Pancreas (tissue), 10 donors: ENCODE data around the gene NR2F6. TPM values are rescaled to one million over a fixed set of nuclear protein-coding genes. Genes with fewer than 3 reads are reported as not detected.

Experiments used
- ATAC-seq, 4 donors: fragments of 200-7000 bp; cut with Tn5 transposase; one replicate each; pipeline versions ENCODE4 v1.8.0 to v1.9.1; 2020; ENCODE audit warnings: mild to moderate bottlenecking in 4 of 4, moderate library complexity in 4 of 4
- DNase-seq, 6 donors: peaks; one replicate each; pipeline ENCODE4 v3.0.0-alpha.2; 2020
- FAIRE-seq: peaks from 2 replicates; lab custom pipeline; 2012; peaks lifted over from hg19 to GRCh38; lab: Jason Lieb, UNC
- H3K27ac ChIP-seq, 4 donors: fragments of 200-600 bp; sonication (generic); 1 replicate in 3 of 4; 2 replicates in 1 of 4; pipeline versions ENCODE4 v1.5.0 to v1.8.0; 2020
- H3K27me3 ChIP-seq, 4 donors: fragments of 200-600 bp; one replicate each; pipeline ENCODE4 v1.8.0; 2021
- H3K36me3 ChIP-seq, 3 donors: fragments of 200-600 bp; sonication (generic) in 1 of 3; one replicate each; pipeline versions ENCODE4 v1.5.0 to v1.8.0; 2020 to 2021
- H3K4me1 ChIP-seq, 3 donors: fragments of 200-600 bp; one replicate each; pipeline ENCODE4 v1.8.0; 2021
- H3K4me3 ChIP-seq, 4 donors: fragments of 200-600 bp; sonication (generic) in 2 of 4; one replicate each; pipeline versions ENCODE4 v1.5.0 to v1.8.0; 2020 to 2021
- H3K9me3 ChIP-seq, 4 donors: fragments of 200-600 bp; one replicate each; pipeline ENCODE4 v1.8.0; 2021
- CTCF ChIP-seq, 4 donors: fragments of 200-600 bp; sonication (generic) in 3 of 4; IDR thresholded peaks; one replicate each; pipeline versions ENCODE4 v1.5.0 to v1.8.0; 2021; ENCODE audit warnings: antibody characterized with exemption in 4 of 4
- WGBS, 2 donors: extraction: QIAGEN DNeasy Blood & Tissue Kit; methylation state at CpG; one replicate each; pipeline ENCODE4 v1.1.7; 2013; 5-methylcytosine and 5-hydroxymethylcytosine counted together
- intact Hi-C, 3 donors: fragments of 100-400 bp; cut with DNase I; formaldehyde crosslinking; loops; one replicate each; pipeline versions ENCODE4 v1.11.1 to v1.14.2; 2022
- polyA plus RNA-seq, 2 donors: library from polyadenylated mRNA; stranded (reverse); fragments of 200-250 nt; gene quantifications; one replicate each; pipeline ENCODE4 v1.2.3, GENCODE V29; 2013
- total RNA-seq, 6 donors: library from RNA; stranded (reverse); fragmentation: NEBNext Ultra II Directional in 4 of 6; extraction: Animal tissue kit (Norgen Biotek cat#: 25700) in 4 of 6; gene quantifications; one replicate each; pipeline versions ENCODE4 v1.2.1 to v1.2.4, GENCODE V29; 2021 to 2023
- donor health status: healthy with polysubstance abuse.
- donor health status: DM: no; HTN: no; CAD: no; lungs with moderate emphysema.
- donor health status: DM: no; HTN: no; CAD: no.
- donor health status: control.
- donor health status: control.
- donor health status: Bipolar disorder and iron deficiency.
- donor health status: DM: yes; HTN: yes; CAD: no.
- donor health status: DM: no; HTN: no; CAD: no.
- donor health status: DM: no; HTN: no; CAD: no.
- donor health status: DM: yes; HTN: yes; CAD: no.

The NR2F6 gene
- total and polyA plus RNA-seq, 8 donors: 21.3 to 51.2 (median 34.6) TPM

DNA sequence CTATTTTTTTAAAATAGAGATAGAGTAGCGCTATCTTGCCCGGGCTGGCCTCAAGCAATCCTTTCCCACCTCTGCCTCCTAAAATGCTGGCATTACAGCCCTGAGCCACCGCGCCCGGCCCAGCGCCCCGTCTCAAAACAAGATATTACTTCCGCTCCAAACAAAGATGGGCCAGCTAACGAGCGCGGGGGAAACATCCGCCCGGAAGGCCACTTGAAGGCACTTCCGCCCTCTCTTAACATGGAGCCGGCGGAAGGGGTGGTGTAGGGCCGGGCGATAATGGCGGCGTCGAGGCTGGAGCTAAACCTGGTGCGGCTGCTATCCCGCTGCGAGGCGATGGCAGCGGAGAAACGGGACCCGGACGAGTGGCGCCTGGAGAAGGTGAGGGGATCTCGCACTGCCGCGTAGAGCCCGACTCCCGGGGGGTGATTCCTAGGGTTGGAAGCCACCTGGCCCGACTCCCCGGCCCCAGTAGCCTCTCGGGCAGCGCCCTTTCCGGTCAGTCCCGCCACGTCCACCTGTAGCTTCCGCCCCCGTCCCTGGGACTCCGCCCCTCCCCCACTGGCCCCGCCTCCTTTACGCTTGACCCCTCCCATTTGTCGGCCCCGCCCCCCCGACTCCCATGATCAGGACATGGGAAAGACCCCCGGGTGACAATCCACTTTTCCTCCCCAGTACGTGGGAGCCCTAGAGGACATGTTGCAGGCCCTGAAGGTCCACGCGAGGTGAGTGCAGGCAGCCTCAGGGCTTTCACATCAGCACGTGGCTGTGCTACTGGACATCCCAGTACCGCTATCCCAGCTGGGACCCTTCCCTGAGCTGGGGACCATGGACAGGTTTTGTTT is 30.4 kb downstream of the NR2F6 start, which contains the start of gene USE1:
Gene USE1 (plus strand): TSS at position 231 of the 845 bp plus-strand sequence. CDS start 49 bp downstream, at position 280.
- DNase-seq (peak; percentile 89 to 96 (median 92)), ATAC-seq (peak; percentile 95 to 97 (median 96)), FAIRE-seq (no peak)
- TF ChIP-seq CTCF (IDR thresholded peaks at IDR 0.05): no peak
- Histone ChIP-seq H3K27me3 (no peaks in the 10 kb centered on the region), H3K27ac (peak within 1 kb of the TSS; percentile 88 to 96 (median 88)), H3K36me3 (peaks cover 0 to 12% (median 0%) of the 10 kb centered on the region in 3 donors), H3K4me1 (peaks cover 0 to 5% (median 4%) of the 10 kb centered on the region in 3 donors), H3K9me3 (no peaks in the 10 kb centered on the region), H3K4me3 (peak within 1 kb of the TSS; percentile 55 to 66 (median 60))
- intact Hi-C loops: no loop called here
- 3 to 4% methylated on average over 52 to 56 of the region's 56 CpGs for WGBS, 2 donors

DNA sequence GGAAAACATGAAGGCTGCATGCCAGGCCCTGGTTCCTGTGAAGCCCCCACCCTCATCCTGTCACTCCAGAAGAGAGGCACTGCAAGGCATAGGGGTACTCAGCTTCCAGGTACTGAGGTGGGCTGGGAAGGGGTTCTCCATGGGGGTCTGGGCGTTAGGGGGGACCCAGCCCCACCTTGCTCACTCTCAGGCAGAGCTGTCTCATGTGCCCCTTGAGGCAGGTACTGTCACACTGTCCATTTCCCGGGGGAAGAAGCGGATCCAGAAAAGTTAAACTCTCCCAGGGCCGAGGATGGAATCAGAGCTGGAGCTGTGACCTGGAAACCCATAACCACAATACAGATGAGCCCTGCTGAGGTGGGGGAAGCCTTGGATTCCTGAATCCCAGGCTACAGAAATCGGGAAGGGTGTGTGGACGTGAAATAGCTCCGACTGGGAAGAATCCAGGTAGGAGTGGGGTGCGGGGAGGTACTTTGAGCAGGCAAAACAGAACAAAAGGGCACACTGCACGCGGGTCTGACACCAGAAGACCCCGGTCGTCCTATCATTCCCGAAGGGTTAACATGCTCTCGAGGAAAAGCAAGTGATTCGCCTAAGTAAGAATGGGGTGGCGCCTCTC is 31.1 kb downstream of the NR2F6 start:
- TF ChIP-seq CTCF (IDR thresholded peaks at IDR 0.05): no peak
- no peaks in the 10 kb centered on the region for H3K9me3 ChIP-seq
- 25 to 27% methylated on average over 16 of the region's 16 CpGs for WGBS, 2 donors
- H3K4me3 ChIP-seq: peak overlapping the region; percentile 55 to 66 (median 60)
- intact Hi-C loops: no loop called here
- ATAC-seq (peak in 1 of 4 donors; percentile 1), FAIRE-seq (no peak), DNase-seq (no peak)
- peaks cover 0 to 12% (median 0%) of the 10 kb centered on the region in 3 donors for H3K36me3 ChIP-seq
- peaks cover 0 to 5% (median 4%) of the 10 kb centered on the region in 3 donors for H3K4me1 ChIP-seq
- no peaks in the 10 kb centered on the region for H3K27me3 ChIP-seq
- H3K27ac ChIP-seq: peak overlapping the region; percentile 88 to 96 (median 88)

DNA sequence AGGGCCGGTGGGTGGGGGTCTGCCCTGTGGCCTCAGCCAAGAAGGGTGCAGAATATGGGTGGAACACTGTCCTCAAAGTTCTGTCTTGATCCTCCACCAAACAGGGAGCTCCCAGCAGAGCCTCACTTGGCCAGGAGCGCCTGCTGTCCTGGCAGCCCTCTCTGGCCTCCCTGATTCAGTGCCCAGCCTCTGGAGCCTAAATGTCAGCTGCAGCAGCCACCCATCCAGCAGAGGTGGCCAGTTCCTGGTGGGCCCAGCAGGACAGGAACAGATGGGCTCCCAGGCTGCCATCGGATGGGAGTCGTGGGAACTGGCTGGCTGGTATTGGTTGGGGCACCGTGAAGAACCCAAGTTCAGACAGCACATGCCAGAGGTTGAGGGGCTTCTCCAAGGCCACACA is 32.4 kb downstream of the NR2F6 start:
- no peak for DNase-seq
- no peak for TF ChIP-seq CTCF (IDR thresholded peaks at IDR 0.05)
- H3K4me1 ChIP-seq: peaks cover 0 to 5% (median 4%) of the 10 kb centered on the region in 3 donors
- no peaks in the 10 kb centered on the region for H3K27me3 ChIP-seq
- 76 to 83% methylated on average over 5 of the region's 5 CpGs for WGBS, 2 donors
- no peak for FAIRE-seq
- no peak overlapping the region for H3K27ac ChIP-seq
- peaks cover 0 to 11% (median 0%) of the 10 kb centered on the region in 3 donors for H3K36me3 ChIP-seq
- H3K9me3 ChIP-seq: no peaks in the 10 kb centered on the region
- intact Hi-C loops: no loop called here
- no peak for ATAC-seq
- H3K4me3 ChIP-seq: no peak overlapping the region

- Histone ChIP-seq H3K4me1 (peaks cover 0 to 5% (median 4%) of the 10 kb centered on the region in 3 donors), H3K9me3 (no peaks in the 10 kb centered on the region), H3K27ac (no peak overlapping the region), H3K27me3 (no peaks in the 10 kb centered on the region), H3K36me3 (no peaks in the 10 kb centered on the region), H3K4me3 (no peak overlapping the region)
- intact Hi-C loops: no loop called here
- DNase-seq (no peak), FAIRE-seq (no peak), ATAC-seq (no peak)
- 91 to 93% methylated on average over 56 to 58 of the region's 58 CpGs for WGBS, 2 donors
- TF ChIP-seq CTCF (IDR thresholded peaks at IDR 0.05): no peak
Measured at GRCh38 chr19:17211547-17212446, 33.9 kb downstream of the NR2F6 start.
